ENCODE measurements around the gene ZNF556. TPM values are rescaled to one million over a fixed set of nuclear protein-coding genes. Genes with fewer than 3 reads are reported as not detected.

The ZNF556 gene
- total RNA-seq: not detected

GRCh38 chr19:2867025-2867991 lies at the start of gene ZNF556:
Gene ZNF556, plus strand, starts transcription at chr19:2867335. Its CDS starts 87 bp downstream, at chr19:2867422.

DNA sequence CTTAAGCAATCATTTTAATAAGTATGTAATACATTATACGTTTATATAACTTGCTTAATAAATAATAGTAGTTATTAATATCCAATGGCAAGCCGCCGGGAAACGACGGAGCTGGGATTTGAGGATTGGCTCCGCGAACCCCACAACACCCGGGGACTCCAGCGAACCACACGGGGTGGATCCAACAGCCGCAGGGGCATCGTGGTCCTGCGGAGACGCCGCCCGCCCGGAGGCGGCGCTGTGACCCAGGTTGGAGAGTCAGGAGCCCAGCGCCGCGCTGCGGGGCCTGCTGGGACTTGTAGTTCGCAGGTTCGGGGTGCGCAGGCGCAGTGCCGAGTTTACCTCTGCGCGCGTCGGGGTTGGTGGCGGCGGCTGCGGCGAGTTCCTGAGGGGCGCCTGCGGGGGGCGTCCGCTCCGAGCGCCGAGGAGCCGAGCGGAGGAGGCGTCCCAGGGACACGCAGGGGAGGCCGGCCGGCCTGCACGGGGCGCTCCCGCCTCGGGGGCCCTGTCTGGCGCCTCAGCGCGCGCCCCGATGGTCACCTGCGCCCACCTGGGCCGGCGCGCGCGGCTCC lies 47.5 kb upstream of the ZNF556 start, which contains the start of gene ZNF554:
ZNF554 (plus strand) TSS at position 329 of the 572 bp plus-strand sequence; CDS start at position 533, 204 bp downstream.

DNA sequence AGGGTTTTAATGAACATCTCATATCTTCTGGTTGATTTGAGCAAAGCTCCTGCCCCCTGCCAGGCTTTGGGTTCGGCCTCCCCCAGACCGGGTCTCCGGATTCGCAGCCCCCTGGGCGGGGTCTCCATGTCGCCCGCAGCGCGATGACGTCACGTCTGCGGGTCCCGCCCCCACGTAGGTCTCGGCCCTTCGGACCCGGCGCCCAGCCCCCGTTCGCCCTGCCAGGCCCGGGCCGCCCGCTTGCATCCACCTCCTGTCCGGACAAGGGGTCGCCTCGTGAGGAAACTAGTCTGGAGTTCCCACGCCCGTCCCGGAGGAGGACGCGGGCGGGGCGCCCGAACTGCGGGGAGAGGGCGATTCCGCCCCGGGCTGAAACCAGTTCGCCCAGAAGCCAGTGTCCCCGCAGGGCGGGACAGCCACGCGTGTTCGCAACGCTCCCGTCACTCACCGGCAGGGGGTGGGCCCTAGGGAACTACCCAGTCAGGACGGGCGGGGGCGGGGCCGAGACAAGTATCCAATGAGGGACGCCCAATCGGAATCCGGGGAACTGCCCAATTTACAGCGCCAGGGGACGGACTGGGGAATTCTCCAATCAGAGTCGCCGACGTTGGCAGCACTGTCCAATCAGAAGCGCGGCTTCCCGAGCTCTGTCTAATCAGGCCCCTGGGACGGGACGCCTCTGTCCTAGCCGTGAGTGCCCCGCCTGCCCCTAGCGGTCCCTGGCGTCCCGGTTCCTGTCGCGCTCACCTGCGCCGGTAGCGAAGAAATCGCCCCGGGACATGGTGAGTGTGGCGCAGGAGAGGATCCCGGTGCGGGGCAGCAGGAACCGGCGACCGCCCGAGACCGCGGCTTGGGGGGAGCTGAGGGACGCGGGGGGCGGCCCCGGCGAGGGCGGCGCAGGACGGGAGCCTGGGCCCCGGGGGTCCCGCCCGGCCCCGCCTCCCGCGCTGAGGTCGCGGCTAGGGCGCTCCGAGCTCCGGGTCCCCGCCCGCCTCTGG lies 26.0 kb upstream of the ZNF556 start, which contains the start of gene ZNF555:
ZNF555 (plus strand) TSS at position 682 of the 998 bp plus-strand sequence; CDS start at position 780, 98 bp downstream.

GRCh38 chr19:2900296-2901252 lies 33.4 kb downstream of the ZNF556 start, which contains the start of gene ZNF57:
Gene ZNF57, plus strand, starts transcription at chr19:2900928. Its CDS starts 118 bp downstream, at chr19:2901046.

Other genes starting within 250 kb of the ZNF556 start
- gene GNG7, start 164.6 kb upstream of the ZNF556 start, total RNA-seq: 1 to 10 TPM; 1.7 to 2.4 TPM
- gene DIRAS1, start 146.0 kb upstream of the ZNF556 start, total RNA-seq: 1 to 10 TPM; 2.4 to 2.7 TPM
- gene SLC39A3, start 127.3 kb upstream of the ZNF556 start, total RNA-seq: 10 to 100 TPM; 41.6 to 54.6 TPM
- gene SGTA, start 84.1 kb upstream of the ZNF556 start, total RNA-seq: 10 to 100 TPM; 64.0 to 68.3 TPM
- 100 to 1,000 TPM in 1 of 2 donors, 10 to 100 TPM in 1; 80.9 to 157 TPM for gene THOP1, start 81.8 kb upstream of the ZNF556 start, total RNA-seq
- gene ZNF554, start 47.5 kb upstream of the ZNF556 start, total RNA-seq: 1 to 10 TPM; 2.0 to 3.4 TPM
- 1 to 10 TPM; 3.3 to 4.1 TPM for gene ZNF555, start 25.9 kb upstream of the ZNF556 start, total RNA-seq
- gene ZNF57, start 33.6 kb downstream of the ZNF556 start, total RNA-seq: 1 to 10 TPM; 3.1 to 7.3 TPM
- 1 to 10 TPM; 3.1 to 4.3 TPM for gene ZNF77, start 77.6 kb downstream of the ZNF556 start, total RNA-seq
- gene TLE6, start 110.2 kb downstream of the ZNF556 start, total RNA-seq: 1 to 10 TPM; 2.7 to 2.8 TPM
- 1 to 10 TPM in 1 of 2 donors, under 1 TPM in 1; 0.33 to 1.0 TPM for gene TLE2, start 161.9 kb downstream of the ZNF556 start, total RNA-seq
- gene TLE5, start 195.2 kb downstream of the ZNF556 start, total RNA-seq: 100 to 1,000 TPM; 176 to 211 TPM
- 10 to 100 TPM; 68.1 to 73.6 TPM for gene GNA11, start 227.0 kb downstream of the ZNF556 start, total RNA-seq